Left lung (tissue), 8 donors: ENCODE results near the gene C17orf75. TPM values are rescaled to one million over a fixed set of nuclear protein-coding genes. Genes with fewer than 3 reads are reported as not detected.

ENCODE experiments used
- microRNA-seq, 2 donors: library from miRNA; unstranded; fragments of <30 nt; microRNA quantifications; one replicate each; pipeline ENCODE4, GENCODE V29; 2019
- polyA plus RNA-seq, 6 donors: library from polyadenylated mRNA; unstranded; fragments of 120-200 nt; gene quantifications; one replicate each; pipeline ENCODE4 v1.2.1, GENCODE V29; 2013; ENCODE audit not compliant: insufficient read length in 6 of 6
- total RNA-seq, 2 donors: library from RNA; stranded (reverse); fragmentation: NEBNext Ultra II Directional; extraction: Animal tissue kit (Norgen Biotek cat#: 25700); gene quantifications; one replicate each; pipeline ENCODE4 v1.2.1, GENCODE V29; 2021
- donor health status: DM: no; HTN: yes; CAD: no.
- donor health status: DM: no; HTN: no; CAD: no.

C17orf75 gene
- total and polyA plus RNA-seq, 8 donors, result 14.0 to 40.9 (median 34.3) TPM

Small RNAs within 50 kb of the gene (microRNA-seq; reads per million reads assigned to microRNA genes)
- 0 to 0.41 reads per million in 2 donors for gene MIR632

Other genes with a start within 250 kb of the C17orf75 start
- gene RHOT1, start 199.7 kb downstream of the C17orf75 start, total RNA-seq, result 10 to 100 TPM; 37.9 to 40.8 TPM
- gene RHOT1, start 199.7 kb downstream of the C17orf75 start, polyA plus RNA-seq, result 10 to 100 TPM; 56.9 to 65.6 (median 61.4) TPM
- gene RHBDL3, start 76.3 kb downstream of the C17orf75 start, total RNA-seq, result under 1 TPM; 0.26 to 0.38 TPM
- 1 to 10 TPM; 1.2 to 2.2 (median 1.7) TPM for gene RHBDL3, start 76.3 kb downstream of the C17orf75 start, polyA plus RNA-seq
- 100 to 1,000 TPM; 130 to 166 TPM for gene ZNF207, start 8.0 kb upstream of the C17orf75 start, total RNA-seq
- gene ZNF207, start 8.0 kb upstream of the C17orf75 start, polyA plus RNA-seq, result 100 to 1,000 TPM; 248 to 319 (median 252) TPM
- 100 to 1,000 TPM in 1 of 2 donors, 10 to 100 TPM in 1; 67.4 to 115 TPM for gene PSMD11, start 102.3 kb upstream of the C17orf75 start, total RNA-seq
- 10 to 100 TPM; 73.8 to 88.1 (median 82.8) TPM for gene PSMD11, start 102.3 kb upstream of the C17orf75 start, polyA plus RNA-seq
- gene CDK5R1, start 144.8 kb upstream of the C17orf75 start, total RNA-seq, result 1 to 10 TPM; 1.3 to 1.5 TPM
- 1 to 10 TPM; 3.1 to 5.0 (median 4.2) TPM for gene CDK5R1, start 144.8 kb upstream of the C17orf75 start, polyA plus RNA-seq